H9 (cell line): Measurements from ENCODE around the gene DUSP7. TPM values are rescaled to one million over a fixed set of nuclear protein-coding genes. Genes with fewer than 3 reads are reported as not detected.

Experiments used
- DNase-seq: peaks from one replicate; pipeline ENCODE4 v3.0.0-alpha.2; 2017
- H2AFZ ChIP-seq: one replicate; pipeline ENCODE4 v1.6.1; 2013; ENCODE audit warnings: mild to moderate bottlenecking, low read length, control low read depth, moderate library complexity
- H2AK5ac ChIP-seq: 2 replicates; pipeline ENCODE4 v1.6.1; 2013; ENCODE audit warnings: low read length, control low read depth, mixed read lengths; ENCODE audit not compliant: insufficient read length
- H2BK120ac ChIP-seq: one replicate; pipeline ENCODE4 v1.6.1; 2013; ENCODE audit warnings: low read depth, mild to moderate bottlenecking, low read length, control low read depth, inconsistent platforms; ENCODE audit not compliant: poor library complexity, severe bottlenecking
- H2BK12ac ChIP-seq: 2 replicates; pipeline ENCODE4 v1.6.1; 2013; ENCODE audit warnings: low read length, control low read depth, mixed read lengths, low read depth; ENCODE audit not compliant: insufficient read length
- H2BK15ac ChIP-seq: 2 replicates; pipeline ENCODE4 v1.6.1; 2013; ENCODE audit warnings: low read depth, low read length, control low read depth
- H2BK20ac ChIP-seq: one replicate; pipeline ENCODE4 v1.6.1; 2013; ENCODE audit warnings: low read depth, mild to moderate bottlenecking, low read length, control low read depth, inconsistent platforms; ENCODE audit not compliant: poor library complexity, severe bottlenecking
- H2BK5ac ChIP-seq: 2 replicates; pipeline ENCODE4 v1.6.1; 2013; ENCODE audit warnings: low read length, control low read depth, mixed read lengths; ENCODE audit not compliant: insufficient read length
- H3K14ac ChIP-seq: 2 replicates; pipeline ENCODE4 v1.6.1; 2013; ENCODE audit warnings: low read length, control low read depth; ENCODE audit not compliant: insufficient read depth
- H3K18ac ChIP-seq: 2 replicates; pipeline ENCODE4 v1.6.1; 2013; ENCODE audit warnings: low read depth, mild to moderate bottlenecking, mixed read lengths, low read length, control low read depth; ENCODE audit not compliant: insufficient read length
- H3K23ac ChIP-seq: 2 replicates; pipeline ENCODE4 v1.6.1; 2013; ENCODE audit warnings: low read length, control low read depth, mixed read lengths, low read depth; ENCODE audit not compliant: insufficient read length
- H3K23me2 ChIP-seq: 2 replicates; pipeline ENCODE4 v1.6.1; 2013; ENCODE audit warnings: low read depth, mild to moderate bottlenecking, mixed read lengths, low read length, control low read depth; ENCODE audit not compliant: insufficient read length, poor library complexity, severe bottlenecking
- H3K27ac ChIP-seq: 2 replicates; pipeline ENCODE4 v1.5.1; 2013; ENCODE audit warnings: low read length, control low read depth, mixed read lengths, low read depth; ENCODE audit not compliant: insufficient read length
- H3K27me3 ChIP-seq: 2 replicates; pipeline ENCODE4 v1.6.1; 2013; ENCODE audit warnings: low read length, control low read depth, inconsistent platforms; ENCODE audit not compliant: insufficient read depth
- H3K4ac ChIP-seq: 2 replicates; pipeline ENCODE4 v1.6.1; 2013; ENCODE audit warnings: low read depth, mild to moderate bottlenecking, control low read depth, inconsistent platforms, low read length, moderate library complexity
- H3K4me1 ChIP-seq: 2 replicates; pipeline ENCODE4 v1.6.1; 2013; ENCODE audit warnings: low read length, control low read depth, inconsistent platforms; ENCODE audit not compliant: insufficient read depth
- H3K4me2 ChIP-seq: 2 replicates; pipeline ENCODE4 v1.6.1; 2013; ENCODE audit warnings: low read length, control low read depth, mixed read lengths; ENCODE audit not compliant: insufficient read length, insufficient read depth
- H3K56ac ChIP-seq: 2 replicates; pipeline ENCODE4 v1.6.1; 2013; ENCODE audit warnings: low read depth, mild to moderate bottlenecking, mixed read lengths, low read length, control low read depth; ENCODE audit not compliant: insufficient read length
- H3K79me1 ChIP-seq: 2 replicates; pipeline ENCODE4 v1.6.1; 2013; ENCODE audit warnings: low read depth, mild to moderate bottlenecking, moderate library complexity, low read length, control low read depth, inconsistent platforms; ENCODE audit not compliant: insufficient read depth, poor library complexity, severe bottlenecking
- H3K79me2 ChIP-seq: 2 replicates; pipeline ENCODE4 v1.6.1; 2013; ENCODE audit warnings: low read length, control low read depth, inconsistent platforms; ENCODE audit not compliant: insufficient read depth
- H3K9ac ChIP-seq: 2 replicates; pipeline ENCODE4 v1.6.1; 2013; ENCODE audit warnings: low read length, control low read depth, mixed read lengths; ENCODE audit not compliant: insufficient read length; ENCODE audit errors: extremely low read depth
- H3K9me3 ChIP-seq: one replicate; pipeline ENCODE4 v1.6.1; 2013; ENCODE audit warnings: low read depth, low read length, inconsistent platforms; ENCODE audit not compliant: control insufficient read depth
- H3T11ph ChIP-seq: one replicate; pipeline ENCODE4 v1.6.1; 2013; ENCODE audit warnings: mild to moderate bottlenecking, low read length, control low read depth, inconsistent platforms
- H4K20me1 ChIP-seq: one replicate; pipeline ENCODE4 v1.6.1; 2013; ENCODE audit not compliant: control insufficient read depth, insufficient read length, insufficient read depth
- H4K5ac ChIP-seq: 2 replicates; pipeline ENCODE4 v1.6.1; 2013; ENCODE audit warnings: low read depth, mild to moderate bottlenecking, mixed read lengths, low read length, control low read depth; ENCODE audit not compliant: insufficient read length
- H4K8ac ChIP-seq: replicated peaks from 2 replicates; pipeline ENCODE4 v1.6.1; 2013; ENCODE audit warnings: low read length, control low read depth, mixed read lengths, low read depth; ENCODE audit not compliant: insufficient read length
- H4K91ac ChIP-seq: 2 replicates; pipeline ENCODE4 v1.6.1; 2013; ENCODE audit warnings: low read depth, mild to moderate bottlenecking, moderate library complexity, mixed read lengths, low read length, control low read depth; ENCODE audit not compliant: insufficient read length
- H3K27ac Mint-ChIP-seq, 3 experiments: 2 replicates in 2 of 3; 3 replicates in 1 of 3; pipeline ENCODE4 v1.8.0; 2020 to 2021; ENCODE audit warnings: mixed read lengths in 3 of 3, mild to moderate bottlenecking in 1 of 3, moderate library complexity in 1 of 3
- H3K27me3 Mint-ChIP-seq: 2 replicates; pipeline ENCODE4 v1.8.0; 2021; ENCODE audit warnings: low read depth, mild to moderate bottlenecking, moderate library complexity, mixed read lengths
- H3K36me3 Mint-ChIP-seq, 3 experiments: 2 replicates in 2 of 3; 3 replicates in 1 of 3; pipeline ENCODE4 v1.8.0; 2020 to 2021; ENCODE audit warnings: low read depth in 3 of 3, mixed read lengths in 3 of 3; ENCODE audit not compliant: insufficient read depth in 1 of 3
- H3K4me1 Mint-ChIP-seq, 2 experiments: 2 replicates each; pipeline ENCODE4 v1.8.0; 2020; ENCODE audit warnings: mixed read lengths in 2 of 2
- H3K4me3 Mint-ChIP-seq, 2 experiments: 2 replicates in 1 of 2; 3 replicates in 1 of 2; pipeline ENCODE4 v1.8.0; 2020 to 2021; ENCODE audit warnings: mild to moderate bottlenecking in 2 of 2, mixed read lengths in 2 of 2, moderate library complexity in 1 of 2
- H3K9me3 Mint-ChIP-seq, 2 experiments: 2 replicates in 1 of 2; 3 replicates in 1 of 2; pipeline ENCODE4 v1.8.0; 2020; ENCODE audit warnings: mild to moderate bottlenecking in 2 of 2, mixed read lengths in 2 of 2, moderate library complexity in 1 of 2
- CTCF ChIP-seq: fragments of 200-600 bp; sonication (generic); conservative IDR thresholded peaks from 3 replicates; pipeline ENCODE4 v1.8.0; 2021; ENCODE audit warnings: antibody characterized with exemption, mild to moderate bottlenecking
- WGBS: extraction: QIAGEN DNeasy Blood & Tissue Kit; methylation state at CpG from one replicate; pipeline ENCODE4 v1.1.7; 2013; ENCODE audit warnings: missing lambda C conversion rate, low lambda C conversion rate, mixed read lengths; ENCODE audit not compliant: insufficient read length; ENCODE audit errors: extremely low coverage; 5-methylcytosine and 5-hydroxymethylcytosine counted together
- total RNA-seq: library from RNA; stranded (reverse); gene quantifications from 2 replicates; pipeline ENCODE4 v1.2.1, GENCODE V29; 2021

Gene DUSP7
- total RNA-seq, 1 experiment from 2014 or later: 24.0 TPM

GRCh38 chr3:52020796-52021195 lies 35.6 kb downstream of the DUSP7 start:
- Mint-ChIP-seq H3K27me3 (no peaks in the 10 kb centered on the region; the same call in 1 of the 2 replicates), H3K4me1 (peaks cover 14 to 22% of the 10 kb centered on the region in 2 experiments), H3K27ac (no peak overlapping the region), H3K4me3 (no peak overlapping the region), H3K9me3 (no peaks in the 10 kb centered on the region), H3K36me3 (no peaks in the 10 kb centered on the region)
- Histone ChIP-seq H4K91ac (no peak overlapping the region), H4K20me1 (peaks cover 5% of the 10 kb centered on the region), H3K9me3 (no peaks in the 10 kb centered on the region), H2AFZ (no peak overlapping the region), H4K8ac (no peak overlapping the region), H3K18ac (no peak overlapping the region), H2BK12ac (no peak overlapping the region), H3K27ac (no peak overlapping the region), H3K4me2 (no peak overlapping the region), H3K56ac (no peak overlapping the region), H3K9ac (no peak overlapping the region), H3T11ph (no peak overlapping the region), H3K23ac (no peak overlapping the region), H3K23me2 (no peaks in the 10 kb centered on the region), H3K14ac (no peak overlapping the region), H2BK5ac (no peak overlapping the region), H2BK20ac (no peak overlapping the region), H3K79me1 (no peaks in the 10 kb centered on the region), H3K4me1 (peaks cover 4% of the 10 kb centered on the region; the same call in 1 of the 2 replicates), H3K79me2 (no peaks in the 10 kb centered on the region), H4K5ac (no peak overlapping the region), H2AK5ac (no peak overlapping the region), H2BK120ac (no peak overlapping the region), H2BK15ac (no peak overlapping the region), H3K27me3 (no peaks in the 10 kb centered on the region), H3K4ac (no peak overlapping the region)
- no CpG with 5 or more reads among the region's 7 CpGs for WGBS
- no peak for DNase-seq
- TF ChIP-seq CTCF: no peak
